ENCODE measurements around the gene MPP1. TPM values are rescaled to one million over a fixed set of nuclear protein-coding genes. Genes with fewer than 3 reads are reported as not detected.
A peak's percentile ranks its signal among the peaks of the same experiment; 100 is the strongest.

Gene MPP1
- total and polyA plus RNA-seq, 9 of the 15 experiments (the other 6 are each of a cell fraction or from before 2014, with no cell fraction given): 227 to 395 (median 283) TPM

DNA sequence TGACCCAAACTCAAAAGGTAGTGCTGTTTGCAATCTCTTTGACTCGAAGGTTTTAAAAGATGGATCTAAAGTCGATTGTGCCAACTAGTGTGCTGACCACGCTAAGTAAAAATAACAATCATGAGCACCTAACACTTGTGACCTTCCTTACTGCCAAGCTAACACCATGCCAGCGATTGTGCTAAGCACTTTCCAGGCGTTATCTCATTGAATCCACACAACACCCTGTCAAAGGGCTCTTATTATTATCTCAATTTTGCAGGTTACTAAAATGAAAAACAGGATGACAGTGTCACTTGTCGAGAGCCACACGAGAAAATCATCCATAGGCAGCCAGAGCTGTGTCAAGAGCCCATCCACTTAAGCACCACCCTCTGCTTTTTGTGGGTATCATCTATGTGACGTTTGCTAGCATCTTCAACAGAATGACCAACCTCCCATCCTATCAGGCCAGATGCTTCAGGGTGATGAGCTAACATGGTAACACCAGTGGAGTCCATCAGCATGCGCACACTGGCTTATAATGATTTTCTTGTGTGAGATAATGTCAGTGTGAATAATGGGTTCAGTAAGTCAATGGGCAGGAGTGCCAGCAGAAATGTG is 53.5 kb downstream of the MPP1 start (continued):
- TF ChIP-seq HMBOX1 (IDR thresholded peaks at IDR 0.05) (no peak), THAP7 (CRISPR knock-in tag; IDR thresholded peaks at IDR 0.05) (no peak), NRF1 (conservative IDR thresholded peaks at IDR 0.05 in 1 of 2, IDR thresholded peaks at IDR 0.05 in 1 of 2) (peak; percentile 50 to 63; a peak in 3 of 4 replicates), ZNF384 (IDR thresholded peaks at IDR 0.05; ENCODE audit: low read depth, low read length) (no peak), NONO (IDR thresholded peaks at IDR 0.05; ENCODE audit: low read depth in 2 of 2, low read length in 1 of 2) (no peak), RBBP5 (IDR thresholded peaks at IDR 0.05; ENCODE audit: borderline replicate concordance, insufficient read depth, low read length, poor library complexity, severe bottlenecking) (peak; percentile 11), CREB1 (IDR thresholded peaks at IDR 0.05) (peak; percentile 44; the same call in 1 of the 2 replicates), CREB1 (CRISPR knock-in tag; IDR thresholded peaks at IDR 0.05) (no peak), PCBP1 (IDR thresholded peaks at IDR 0.05; ENCODE audit: low read depth, low read length, poor library complexity, severe bottlenecking) (no peak), HMG20A (CRISPR knock-in tag; conservative IDR thresholded peaks at IDR 0.05) (no peak), PBX2 (CRISPR knock-in tag; IDR thresholded peaks at IDR 0.05; ENCODE audit: low read depth) (no peak), PBX2 (tag; conservative IDR thresholded peaks at IDR 0.05; ENCODE audit: low read depth) (peak; percentile 58), ZNF121 (CRISPR knock-in tag; conservative IDR thresholded peaks at IDR 0.05) (no peak), NFE2 (IDR thresholded peaks at IDR 0.05; ENCODE audit: low read depth) (no peak), MAFK (IDR thresholded peaks at IDR 0.05; ENCODE audit: low read length) (no peak), ZNF282 (CRISPR knock-in tag; IDR thresholded peaks at IDR 0.05) (no peak), POLR2B (IDR thresholded peaks at IDR 0.05; ENCODE audit: low read depth, partially characterized antibody) (peak; percentile 0), ZNF57 (CRISPR knock-in tag; IDR thresholded peaks at IDR 0.05) (no peak), POLR2AphosphoS2 (IDR thresholded peaks at IDR 0.05; ENCODE audit: low read length) (no peak), TGIF2 (CRISPR knock-in tag; IDR thresholded peaks at IDR 0.05) (no peak), PHB (CRISPR knock-in tag; IDR thresholded peaks at IDR 0.05) (no peak)
- TF ChIP-seq, protein P1, sequence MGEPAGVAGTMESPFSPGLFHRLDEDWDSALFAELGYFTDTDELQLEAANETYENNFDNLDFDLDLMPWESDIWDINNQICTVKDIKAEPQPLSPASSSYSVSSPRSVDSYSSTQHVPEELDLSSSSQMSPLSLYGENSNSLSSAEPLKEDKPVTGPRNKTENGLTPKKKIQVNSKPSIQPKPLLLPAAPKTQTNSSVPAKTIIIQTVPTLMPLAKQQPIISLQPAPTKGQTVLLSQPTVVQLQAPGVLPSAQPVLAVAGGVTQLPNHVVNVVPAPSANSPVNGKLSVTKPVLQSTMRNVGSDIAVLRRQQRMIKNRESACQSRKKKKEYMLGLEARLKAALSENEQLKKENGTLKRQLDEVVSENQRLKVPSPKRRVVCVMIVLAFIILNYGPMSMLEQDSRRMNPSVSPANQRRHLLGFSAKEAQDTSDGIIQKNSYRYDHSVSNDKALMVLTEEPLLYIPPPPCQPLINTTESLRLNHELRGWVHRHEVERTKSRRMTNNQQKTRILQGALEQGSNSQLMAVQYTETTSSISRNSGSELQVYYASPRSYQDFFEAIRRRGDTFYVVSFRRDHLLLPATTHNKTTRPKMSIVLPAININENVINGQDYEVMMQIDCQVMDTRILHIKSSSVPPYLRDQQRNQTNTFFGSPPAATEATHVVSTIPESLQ (CRISPR knock-in tag; IDR thresholded peaks at IDR 0.05): no peak
- TF ChIP-seq, protein P2, sequence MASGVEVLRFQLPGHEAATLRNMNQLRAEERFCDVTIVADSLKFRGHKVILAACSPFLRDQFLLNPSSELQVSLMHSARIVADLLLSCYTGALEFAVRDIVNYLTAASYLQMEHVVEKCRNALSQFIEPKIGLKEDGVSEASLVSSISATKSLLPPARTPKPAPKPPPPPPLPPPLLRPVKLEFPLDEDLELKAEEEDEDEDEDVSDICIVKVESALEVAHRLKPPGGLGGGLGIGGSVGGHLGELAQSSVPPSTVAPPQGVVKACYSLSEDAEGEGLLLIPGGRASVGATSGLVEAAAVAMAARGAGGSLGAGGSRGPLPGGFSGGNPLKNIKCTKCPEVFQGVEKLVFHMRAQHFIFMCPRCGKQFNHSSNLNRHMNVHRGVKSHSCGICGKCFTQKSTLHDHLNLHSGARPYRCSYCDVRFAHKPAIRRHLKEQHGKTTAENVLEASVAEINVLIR (CRISPR knock-in tag; IDR thresholded peaks at IDR 0.05): no peak
